Psoas muscle (tissue), 8 donors: Measurements from ENCODE around the gene PANK1. TPM values are rescaled to one million over a fixed set of nuclear protein-coding genes. Genes with fewer than 3 reads are reported as not detected.

Experiments used
- ATAC-seq, 4 donors: fragments of 200-7000 bp; cut with Tn5 transposase; one replicate each; pipeline ENCODE4 v1.9.1; 2020; ENCODE audit warnings: moderate library complexity in 3 of 4, mild to moderate bottlenecking in 2 of 4
- DNase-seq, 2 donors: peaks; one replicate each; pipeline ENCODE4 v3.0.0-alpha.2; 2020
- H3K27ac ChIP-seq: fragments of 200-600 bp; one replicate; pipeline ENCODE4 v1.8.0; 2022
- H3K27me3 ChIP-seq, 3 donors: fragments of 200-600 bp in 1 of 3; one replicate each; pipeline versions ENCODE4 v1.6.1 to v1.8.0; 2013 to 2022; ENCODE audit warnings: low read length in 2 of 3, mild to moderate bottlenecking in 2 of 3, moderate library complexity in 1 of 3; ENCODE audit not compliant: insufficient read depth in 3 of 3
- H3K36me3 ChIP-seq, 2 donors: fragments of 200-600 bp in 1 of 2; one replicate each; pipeline versions ENCODE4 v1.6.1 to v1.8.0; 2013 to 2022; ENCODE audit warnings: low read depth in 1 of 2, mild to moderate bottlenecking in 1 of 2, moderate library complexity in 1 of 2; ENCODE audit not compliant: insufficient read depth in 1 of 2
- H3K4me1 ChIP-seq: fragments of 200-600 bp; one replicate; pipeline ENCODE4 v1.8.0; 2022
- H3K4me3 ChIP-seq: fragments of 200-600 bp; one replicate; pipeline ENCODE4 v1.8.0; 2022; ENCODE audit warnings: mild to moderate bottlenecking
- H3K9me3 ChIP-seq: fragments of 200-600 bp; one replicate; pipeline ENCODE4 v1.8.0; 2022
- CTCF ChIP-seq: fragments of 200-600 bp; IDR thresholded peaks from one replicate; pipeline ENCODE4 v1.8.0; 2022; ENCODE audit warnings: antibody characterized with exemption
- WGBS, 3 donors: extraction: QIAGEN DNeasy Blood & Tissue Kit; methylation state at CpG; one replicate each; pipeline versions ENCODE4 v1.1.6 to v1.1.7; 2013; 5-methylcytosine and 5-hydroxymethylcytosine counted together
- intact Hi-C, 2 donors: fragments of 100-400 bp; cut with DNase I; formaldehyde crosslinking; loops; one replicate each; pipeline versions ENCODE4 v1.11.0 to v1.14.2; 2022
- polyA plus RNA-seq, 3 donors: library from polyadenylated mRNA; stranded (reverse); fragments of 200-250 nt; gene quantifications; one replicate each; pipeline ENCODE4 v1.2.3, GENCODE V29; 2013
- total RNA-seq, 4 donors: library from RNA; stranded (reverse); fragmentation: NEBNext Ultra II Directional in 2 of 4; extraction: Animal tissue kit (Norgen Biotek cat#: 25700) in 2 of 4; gene quantifications; one replicate each; pipeline versions ENCODE4 v1.2.1 to v1.2.4, GENCODE V29; 2021 to 2023
- donor health status: healthy with polysubstance abuse.
- donor health status: DM: no; HTN: no; CAD: no; lungs with moderate emphysema.
- donor health status: Bipolar disorder and iron deficiency.
- donor health status: healthy.
- donor health status: DM: yes; HTN: yes; CAD: no.
- donor health status: DM: no; HTN: no; CAD: no.
- donor health status: DM: no; HTN: no; CAD: no.
- donor health status: DM: yes; HTN: yes; CAD: no.

Gene PANK1
- total and polyA plus RNA-seq, 7 donors = 0.91 to 17.0 (median 6.3) TPM

- ATAC-seq (no peak), DNase-seq (no peak)
- Histone ChIP-seq H3K4me3 (no peak overlapping the region), H3K9me3 (no peaks in the 10 kb centered on the region), H3K27me3 (no peaks in the 10 kb centered on the region), H3K27ac (no peak overlapping the region), H3K36me3 (no peaks in the 10 kb centered on the region), H3K4me1 (no peaks in the 10 kb centered on the region)
- no peak for TF ChIP-seq CTCF
- intact Hi-C loops = loop anchor here in 1 of 2 donors (5.0 kb wide), 1 partner anchor 42 kb away; no protein-coding TSS in a partner anchor
These were observed 70.0 kb downstream of the PANK1 start for GRCh38 chr10:89575031-89575430.

GRCh38 chr10:89574368-89574767, 70.7 kb downstream of the PANK1 start:
- no peaks in the 10 kb centered on the region for H3K9me3 ChIP-seq
- no peak overlapping the region for H3K4me3 ChIP-seq
- intact Hi-C loops = no loop called here
- H3K27me3 ChIP-seq = no peaks in the 10 kb centered on the region
- no peak for ATAC-seq
- H3K27ac ChIP-seq = no peak overlapping the region
- 33 to 63% (median 46%) methylated on average over 1 of the region's 1 CpG for WGBS, 3 donors
- no peak for TF ChIP-seq CTCF
- H3K4me1 ChIP-seq = no peaks in the 10 kb centered on the region
- DNase-seq = no peak
- no peaks in the 10 kb centered on the region for H3K36me3 ChIP-seq

DNA sequence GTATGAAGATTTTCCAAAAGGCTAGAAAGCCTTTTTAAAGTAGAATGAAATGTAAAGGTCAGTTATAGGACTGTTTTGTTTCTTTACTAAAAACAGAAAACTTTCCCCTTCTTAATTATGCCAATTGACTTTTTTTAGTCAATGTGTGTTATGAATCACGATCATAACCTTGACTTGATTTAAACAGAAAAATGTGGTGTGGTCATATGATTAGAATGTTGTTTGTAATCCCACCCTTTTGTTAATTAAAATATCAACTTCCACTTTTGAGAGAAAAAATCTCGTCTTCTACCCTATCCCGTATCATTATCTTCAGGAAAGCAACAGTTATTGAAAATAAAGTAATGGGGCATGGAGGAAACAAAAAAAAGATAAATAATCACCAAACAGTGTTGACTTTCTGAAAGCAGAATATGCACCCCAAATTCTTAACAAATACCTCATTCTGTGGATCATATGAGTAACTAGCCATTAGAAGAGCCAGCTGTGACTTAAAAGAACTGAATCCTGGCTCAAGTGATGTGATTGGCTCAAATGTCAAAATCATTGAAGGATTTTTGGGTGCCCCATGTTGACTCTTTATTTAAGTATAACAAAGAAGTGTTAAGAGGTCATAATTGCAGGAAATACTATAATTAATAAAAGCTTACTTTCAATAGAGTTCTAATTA, 77.3 kb downstream of the PANK1 start:
- Histone ChIP-seq H3K4me3 (no peak overlapping the region), H3K4me1 (no peaks in the 10 kb centered on the region), H3K27ac (no peak overlapping the region), H3K27me3 (no peaks in the 10 kb centered on the region), H3K36me3 (no peaks in the 10 kb centered on the region), H3K9me3 (no peaks in the 10 kb centered on the region)
- no peak for TF ChIP-seq CTCF
- DNase-seq (no peak), ATAC-seq (no peak)
- intact Hi-C loops = loop anchor here in 1 of 2 donors (2.0 kb wide), 1 partner anchor 141 kb away; no protein-coding TSS in a partner anchor
- 48 to 65% (median 61%) methylated on average over 3 of the region's 3 CpGs for whole genome bisulfite sequencing, 3 donors

GRCh38 chr10:89566992-89567391, 78.0 kb downstream of the PANK1 start:
- no peak for TF ChIP-seq CTCF
- H3K27me3 ChIP-seq = no peaks in the 10 kb centered on the region
- WGBS, 3 donors = 47 to 80% (median 68%) methylated on average over 3 of the region's 3 CpGs
- H3K27ac ChIP-seq = no peak overlapping the region
- H3K4me1 ChIP-seq = no peaks in the 10 kb centered on the region
- no peaks in the 10 kb centered on the region for H3K9me3 ChIP-seq
- intact Hi-C loops = loop anchor here in 1 of 2 donors (2.0 kb wide), 1 partner anchor 140 kb away; no protein-coding TSS in a partner anchor
- no peak for DNase-seq
- no peak for ATAC-seq
- no peaks in the 10 kb centered on the region for H3K36me3 ChIP-seq
- H3K4me3 ChIP-seq = no peak overlapping the region
